Activated CD4-positive, alpha-beta T cell treated with anti-CD3 and anti-CD28 coated beads, Interleukin-2, amount 50 U/mL, for 16 hours (primary cell): ENCODE measurements around the gene ARMH1.
"Not testable (repeated sequence)": the region's sequence is repeated elsewhere in the genome, so short reads cannot be mapped to it uniquely, and the experiment has no call there.

Experiments used
- DNase-seq: peaks from one replicate; pipeline ENCODE4 v3.0.0-alpha.2; 2020

ARMH1 gene

GRCh38 chr1:44724955-44725698 is 50.6 kb downstream of the ARMH1 start:
- no peak for DNase-seq

- peak; percentile 96 for DNase-seq
These were observed 56.4 kb downstream of the ARMH1 start, which contains the start of gene RNU5D-1 for GRCh38 chr1:44730741-44731512. RNU5D-1 (minus strand) TSS chr1:44731170.

- DNase-seq, result no peak
These were observed 58.9 kb downstream of the ARMH1 start for GRCh38 chr1:44733365-44733764.

- no peak for DNase-seq
These were observed 59.3 kb downstream of the ARMH1 start for GRCh38 chr1:44733784-44734183.

- DNase-seq, result no peak
These were observed 61.5 kb downstream of the ARMH1 start for GRCh38 chr1:44735992-44736391.

- not testable (repeated sequence) for DNase-seq
These were observed 64.4 kb downstream of the ARMH1 start for GRCh38 chr1:44738953-44739306.

GRCh38 chr1:44739307-44740178 is 65.0 kb downstream of the ARMH1 start, which contains the start of gene KIF2C:
KIF2C (plus strand) TSS chr1:44739837; CDS start chr1:44739933, 96 bp downstream.
- peak; percentile 98 for DNase-seq

GRCh38 chr1:44740179-44740617 is 65.7 kb downstream of the ARMH1 start:
- no peak for DNase-seq

GRCh38 chr1:44743211-44743610 is 68.7 kb downstream of the ARMH1 start:
- DNase-seq, result no peak

- no peak for DNase-seq
These were observed 73.4 kb downstream of the ARMH1 start for GRCh38 chr1:44747878-44748277.

GRCh38 chr1:44757420-44757819 is 82.9 kb downstream of the ARMH1 start:
- no peak for DNase-seq

GRCh38 chr1:44759077-44759476 is 84.6 kb downstream of the ARMH1 start:
- no peak for DNase-seq

- no peak for DNase-seq
These were observed 86.4 kb downstream of the ARMH1 start for GRCh38 chr1:44760876-44761275.

- DNase-seq, result not testable (repeated sequence)
These were observed 91.9 kb downstream of the ARMH1 start for GRCh38 chr1:44766421-44766820.
